Measurements from ENCODE around the gene CFAP100. TPM values are rescaled to one million over a fixed set of nuclear protein-coding genes. Genes with fewer than 3 reads are reported as not detected.
A peak's percentile ranks its signal among the peaks of the same experiment; 100 is the strongest.

CFAP100 gene
- total RNA-seq, 1 experiment from 2014 or later: not detected

DNA sequence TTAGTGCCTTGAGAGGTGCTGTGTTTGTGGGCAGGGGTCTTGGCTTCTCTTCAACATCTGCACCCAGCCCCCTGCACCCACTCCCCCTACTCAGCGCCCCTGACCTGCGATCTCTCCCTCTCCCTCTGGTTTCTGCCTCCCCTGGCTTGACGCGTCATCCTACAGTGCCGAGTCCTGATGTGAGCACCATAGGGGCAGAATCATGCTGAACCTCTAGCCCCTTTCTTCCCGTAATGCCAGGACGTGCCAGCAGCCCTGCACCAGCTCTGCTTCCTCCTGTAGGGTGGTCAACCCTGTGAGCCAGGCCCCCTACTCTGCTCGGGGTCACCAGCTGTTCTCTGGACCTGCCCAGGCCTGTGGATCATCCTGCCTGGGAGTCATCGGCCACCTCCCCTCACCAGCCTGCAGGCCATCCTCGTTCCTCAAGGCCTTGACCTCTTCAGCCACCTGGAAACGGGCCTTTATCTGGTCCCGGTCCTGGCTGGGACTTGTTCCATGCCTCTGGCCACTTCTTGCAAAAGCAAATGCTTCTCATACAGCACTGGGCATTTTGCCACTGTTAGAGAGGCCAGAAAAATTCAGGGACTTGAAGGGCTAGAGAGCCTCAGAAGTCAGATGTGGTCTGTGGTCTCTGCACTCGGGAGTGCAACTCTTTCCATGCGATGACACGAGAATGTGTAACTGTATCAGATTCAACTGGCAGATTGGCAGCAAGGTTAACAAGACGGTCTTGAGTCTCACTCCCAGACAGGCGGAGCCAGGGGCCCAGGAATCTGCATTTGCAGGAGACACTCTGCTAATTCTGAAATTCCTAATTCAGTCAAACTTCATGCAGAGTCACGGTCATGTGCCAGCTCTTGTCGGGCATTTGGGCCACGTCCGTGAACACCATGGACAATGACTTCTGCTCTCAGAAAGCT is 20.8 kb upstream of the CFAP100 start:
- no peak for DNase-seq (ENCODE audit: low read depth)

DNA sequence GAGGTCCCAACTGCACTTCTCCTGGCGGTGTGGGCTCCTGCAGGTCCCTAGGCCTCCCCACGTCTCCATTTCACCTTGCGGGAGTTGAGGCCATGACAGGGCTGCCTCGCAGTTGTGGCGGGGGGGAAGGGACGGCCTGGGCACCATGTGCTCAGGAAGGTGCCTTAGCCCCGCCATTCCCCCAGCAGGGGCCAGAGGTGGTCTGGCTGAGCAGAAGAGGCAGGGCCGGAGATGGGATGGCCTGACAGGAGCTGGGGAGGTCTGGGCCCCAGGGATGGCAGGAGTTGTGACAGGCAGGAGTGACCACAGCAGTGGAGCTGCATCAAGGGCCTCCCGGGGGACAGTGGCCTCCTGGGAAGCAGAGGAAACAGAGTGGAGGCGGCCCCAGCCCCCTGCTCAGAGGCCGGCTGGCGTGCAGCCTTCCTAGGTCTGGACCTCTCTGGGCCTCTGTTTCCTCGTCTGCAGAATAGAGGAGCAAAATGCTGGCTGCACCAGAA is 18.8 kb upstream of the CFAP100 start:
- DNase-seq (ENCODE audit: low read depth): no peak

DNA sequence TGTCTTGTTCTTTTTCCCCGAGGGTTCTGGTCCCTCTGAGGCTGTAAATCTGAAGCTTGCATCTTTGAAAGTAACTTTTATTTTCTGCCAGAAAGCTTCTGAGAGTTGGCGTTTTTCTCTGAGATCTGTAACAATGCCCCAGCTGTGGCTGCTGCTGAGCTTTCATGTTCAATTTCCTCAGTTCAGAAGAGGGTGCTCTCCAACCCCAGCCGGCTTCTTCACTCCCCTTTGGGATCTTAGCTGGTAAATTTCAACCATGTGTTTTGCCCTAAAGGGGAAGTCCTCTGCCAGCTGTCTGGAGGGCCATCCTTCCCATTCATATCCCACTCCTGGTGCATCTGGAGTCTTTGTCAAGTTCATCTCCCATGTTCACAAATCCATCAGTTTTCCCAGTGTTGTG is 18.3 kb upstream of the CFAP100 start:
- DNase-seq (ENCODE audit: low read depth): no peak

DNA sequence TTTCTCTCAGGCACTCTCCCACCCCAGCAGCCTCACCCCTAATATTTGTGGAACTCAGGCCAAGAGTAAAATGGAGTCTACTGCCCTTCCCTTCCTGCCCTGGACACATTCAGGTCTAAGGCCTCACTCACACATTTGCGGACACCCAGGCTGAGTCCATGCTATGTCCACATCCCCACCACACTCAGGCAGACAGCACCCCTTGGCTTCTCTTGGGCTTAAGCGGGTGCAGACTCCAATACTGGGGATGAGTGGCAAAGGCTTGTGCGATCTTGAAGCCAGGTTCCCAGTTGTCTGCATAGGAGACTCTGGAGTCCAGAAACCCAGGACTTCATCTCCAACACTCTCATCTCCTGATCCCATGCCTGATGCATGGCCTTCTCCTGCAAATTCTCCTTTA is 17.5 kb upstream of the CFAP100 start:
- no peak for DNase-seq (ENCODE audit: low read depth)

DNA sequence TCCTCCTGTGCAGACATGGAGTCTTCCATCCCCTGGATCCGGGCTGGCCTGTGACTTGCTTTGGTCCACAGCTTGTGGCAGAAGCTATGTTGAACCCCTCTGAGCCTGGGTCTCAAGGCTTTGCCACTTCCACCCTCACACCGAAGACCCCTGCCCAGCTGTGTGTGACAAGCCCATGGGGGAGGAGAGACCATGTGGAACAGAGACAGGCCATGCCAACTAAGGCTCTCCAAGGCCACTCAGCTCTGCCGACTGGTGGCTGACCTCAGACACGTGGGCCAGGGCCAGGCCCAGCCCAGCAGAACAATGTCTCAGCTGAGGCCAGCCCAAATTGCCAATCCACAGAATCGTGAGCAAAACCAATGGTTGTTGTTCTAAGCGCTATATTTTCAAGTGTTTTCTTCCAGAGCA is 16.4 kb upstream of the CFAP100 start:
- no peak for DNase-seq (ENCODE audit: low read depth)

DNA sequence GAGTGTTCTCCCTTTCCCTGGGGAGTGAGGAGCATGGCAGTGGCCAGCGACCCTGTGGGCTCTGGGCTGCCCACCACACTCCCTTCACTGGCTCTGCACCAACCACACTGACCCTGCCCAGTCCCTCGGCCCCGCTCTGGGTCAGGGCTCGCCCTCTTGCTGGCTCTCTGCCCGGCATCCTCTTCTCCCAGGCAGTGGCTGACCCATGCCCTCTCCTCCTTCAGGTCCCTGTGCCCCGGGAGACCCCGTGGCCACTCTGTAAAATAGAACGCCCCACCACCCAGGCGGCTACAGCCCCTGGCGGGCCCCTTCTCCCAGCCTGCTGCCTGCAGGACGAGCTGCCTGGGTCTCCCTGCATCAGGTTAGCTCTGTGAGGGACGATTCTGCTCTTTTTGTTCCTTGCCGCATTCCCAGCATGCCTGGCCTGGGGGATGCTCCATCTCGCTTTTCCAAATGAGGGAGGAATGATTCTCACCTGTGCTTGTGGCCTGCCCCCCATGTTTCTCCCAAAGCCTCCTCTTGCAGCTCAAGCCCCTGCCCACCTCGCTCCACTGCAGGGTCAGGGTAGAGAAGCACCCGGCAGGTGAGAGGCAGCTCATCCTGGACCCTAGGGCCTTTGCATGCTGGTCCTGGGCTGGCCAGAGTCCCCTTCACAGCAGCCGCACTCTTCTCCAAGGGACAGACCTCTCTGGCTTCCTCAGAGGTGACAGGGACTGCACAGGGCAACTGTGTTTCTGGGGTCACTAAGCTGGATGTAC is 14.5 kb upstream of the CFAP100 start:
- DNase-seq (ENCODE audit: low read depth): no peak

DNA sequence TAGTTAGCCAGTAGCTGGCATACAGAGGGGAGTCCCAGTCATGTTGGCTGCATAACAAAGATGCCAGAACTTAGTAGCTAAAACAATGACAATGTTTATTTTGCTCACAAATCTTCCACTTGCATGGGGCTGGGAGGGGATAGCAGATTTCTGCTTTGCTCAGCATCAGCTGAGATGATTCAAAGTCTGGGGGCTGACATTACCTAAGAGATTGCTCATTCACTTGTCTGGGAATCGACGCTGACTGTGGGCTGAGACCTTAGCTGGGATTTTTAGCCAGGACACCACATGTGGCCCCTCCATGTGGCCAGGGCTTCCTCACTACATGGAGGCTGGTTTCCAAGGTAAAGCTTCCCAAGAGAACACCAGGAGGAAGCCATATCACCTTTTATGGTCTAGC is 12.7 kb upstream of the CFAP100 start:
- DNase-seq (ENCODE audit: low read depth): no peak

DNA sequence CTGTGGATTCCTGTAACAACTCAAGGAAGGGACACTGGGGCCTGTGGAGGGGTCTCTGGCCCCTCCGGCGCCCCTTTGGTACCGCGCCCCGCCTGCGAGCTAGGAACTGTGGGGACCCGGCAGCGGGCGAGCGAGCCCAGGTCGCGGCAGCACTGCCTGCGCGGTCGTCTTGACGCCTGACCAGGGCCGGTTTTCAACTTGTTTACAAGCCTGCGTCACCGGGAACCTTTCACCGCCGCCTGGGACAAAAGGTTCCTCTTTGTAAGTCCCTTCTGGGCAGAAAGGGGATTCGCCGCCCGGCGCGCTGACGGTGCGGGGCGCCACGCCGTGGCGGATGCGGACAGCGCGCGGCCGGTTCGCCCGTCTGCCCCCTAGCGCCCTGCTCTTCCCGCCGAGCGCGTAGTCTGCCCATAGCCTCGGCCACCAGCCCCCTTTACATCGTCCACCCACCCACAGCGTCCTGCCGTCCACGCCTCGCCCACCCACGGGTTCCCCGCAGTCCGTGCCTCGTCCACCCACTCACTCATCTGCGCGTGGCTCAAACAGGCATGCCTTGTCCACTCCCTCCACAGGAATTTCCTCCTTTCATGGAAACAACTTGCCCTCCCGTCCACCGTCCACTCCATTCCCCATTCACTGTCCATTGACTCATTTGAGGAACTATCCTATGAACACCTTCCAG is 5.5 kb upstream of the CFAP100 start:
- peak; percentile 59 for DNase-seq (ENCODE audit: low read depth)

DNA sequence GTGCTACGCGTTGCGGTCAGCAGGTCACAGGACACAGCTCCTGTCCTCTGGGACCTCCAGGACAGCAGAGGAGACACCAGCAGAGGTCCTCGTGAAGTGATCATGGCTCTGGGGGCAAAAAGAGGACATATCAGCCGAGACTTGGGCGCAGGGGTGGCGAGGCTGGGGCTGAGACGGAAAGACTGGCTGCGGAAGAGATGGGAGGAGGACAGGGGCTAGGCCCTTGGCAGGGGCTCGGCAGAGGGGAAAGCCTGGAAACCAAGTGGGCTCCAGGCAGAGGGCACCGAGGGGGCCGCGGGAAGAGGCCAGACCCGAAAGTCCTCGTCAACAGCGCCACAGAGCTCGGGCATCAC is 4.9 kb upstream of the CFAP100 start:
- no peak for DNase-seq (ENCODE audit: low read depth)

DNA sequence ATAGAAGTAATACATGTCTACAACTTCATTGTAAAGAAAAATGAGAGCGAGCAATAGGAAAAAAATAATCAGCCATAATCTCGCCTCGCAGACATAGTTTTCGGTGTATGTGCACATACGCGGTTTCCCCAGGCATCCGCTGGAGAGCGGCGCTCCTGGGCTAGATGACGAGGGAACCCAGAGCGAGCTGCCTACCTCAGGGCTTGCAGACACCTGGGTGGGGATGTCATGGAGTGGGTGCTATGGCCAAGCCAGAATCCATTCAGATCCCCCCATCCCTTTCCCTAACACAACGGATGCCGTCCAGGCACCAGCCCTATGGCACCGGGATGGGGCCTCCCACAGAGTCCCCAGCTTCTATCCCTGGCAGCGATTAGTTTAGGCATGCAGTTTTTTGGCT is 4.5 kb upstream of the CFAP100 start:
- DNase-seq (ENCODE audit: low read depth): no peak

DNA sequence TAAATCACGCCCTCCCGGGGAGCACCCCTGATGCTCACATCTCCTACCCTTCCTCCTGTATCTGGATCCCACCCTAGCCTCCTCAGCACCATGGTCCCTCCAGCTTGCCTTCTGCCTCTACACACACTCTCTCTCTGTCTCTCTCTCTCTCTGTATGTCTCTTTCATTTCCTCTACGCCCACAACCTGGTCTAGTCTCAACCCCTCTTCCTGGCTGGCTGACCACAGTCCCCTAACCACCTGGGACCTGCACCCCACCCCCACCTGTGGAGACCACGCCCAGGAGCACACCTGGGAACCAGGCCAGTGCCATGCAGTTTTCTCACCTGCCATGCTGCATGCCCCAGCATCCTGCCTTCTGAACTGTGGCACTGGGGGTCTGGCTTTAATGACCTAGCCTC is 4.0 kb upstream of the CFAP100 start:
- DNase-seq (ENCODE audit: low read depth): no peak

DNA sequence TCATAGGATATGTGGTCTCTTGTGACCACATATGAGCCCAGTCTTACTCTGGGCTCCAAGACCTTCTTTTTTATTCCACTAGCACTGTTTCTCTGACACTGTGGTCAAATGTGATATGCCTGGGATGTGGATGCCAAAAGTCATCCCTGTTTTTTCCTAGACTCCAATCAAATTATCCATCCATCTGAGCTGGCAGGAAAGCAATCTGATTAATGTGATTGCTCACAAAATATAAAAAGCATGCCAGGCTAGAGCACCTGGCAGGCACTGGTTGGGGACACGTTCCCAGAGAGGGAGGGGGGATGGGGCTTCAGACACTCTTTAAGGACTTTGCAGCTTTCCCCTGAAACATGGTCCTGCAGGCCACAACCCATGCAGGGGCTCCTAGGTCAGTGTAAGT is 3.1 kb upstream of the CFAP100 start:
- DNase-seq (ENCODE audit: low read depth): no peak

DNA sequence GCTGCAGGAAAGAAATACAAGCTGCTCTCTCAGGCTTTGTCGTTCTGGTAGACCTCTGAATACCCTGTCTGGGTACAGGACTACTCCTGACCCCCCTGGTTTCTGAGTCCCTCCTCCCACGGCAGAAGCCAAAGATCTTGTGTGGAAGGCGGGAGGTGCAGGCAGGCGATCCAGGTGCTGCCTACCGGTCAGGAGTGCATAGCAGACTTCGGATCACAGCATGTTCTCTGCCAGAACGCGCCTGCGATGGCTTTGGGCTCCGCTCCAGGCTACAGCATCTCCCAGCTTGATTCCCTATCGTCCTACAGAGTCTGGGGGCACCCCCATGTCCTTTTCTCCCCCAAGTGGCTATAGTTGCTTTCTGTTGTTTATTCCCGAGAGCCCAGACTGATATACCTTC is 2.5 kb upstream of the CFAP100 start:
- DNase-seq (ENCODE audit: low read depth): no peak

DNA sequence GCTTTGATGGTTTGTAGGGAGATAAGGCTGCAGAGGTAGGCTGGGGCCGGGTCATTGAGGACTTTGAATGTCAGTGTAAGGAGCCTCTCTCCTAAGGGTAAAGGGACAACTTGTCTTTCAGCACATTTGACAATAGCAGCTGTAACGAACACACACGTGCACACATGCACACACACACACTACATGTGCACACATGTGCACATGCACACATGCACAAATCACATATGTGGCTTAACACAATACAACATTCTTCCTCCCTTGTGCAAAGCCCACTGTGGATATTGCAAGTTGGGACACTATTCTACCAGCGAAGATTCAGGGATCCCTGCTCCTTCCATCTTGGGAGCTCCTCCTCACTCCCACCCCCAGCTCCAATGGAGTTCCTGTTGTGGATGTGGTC is 1.1 kb upstream of the CFAP100 start:
- no peak for DNase-seq (ENCODE audit: low read depth)

DNA sequence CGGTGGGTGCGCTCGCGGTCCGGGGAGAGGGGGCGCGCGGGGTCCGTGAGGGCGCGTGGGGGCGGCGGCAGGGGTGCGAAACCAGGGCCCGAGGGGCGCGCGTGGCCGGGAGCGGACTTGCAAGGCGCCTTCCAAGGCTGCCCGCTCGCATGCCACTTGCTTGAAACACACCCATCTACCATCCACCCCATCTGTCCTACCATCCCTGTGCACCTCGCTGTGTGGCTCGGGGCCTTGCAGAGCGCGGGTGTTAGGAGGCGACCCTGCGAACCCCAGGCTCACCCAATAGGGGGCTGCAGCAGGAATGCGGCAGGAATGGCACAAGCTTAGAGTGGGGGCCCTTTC is 240 bp downstream of the CFAP100 start:
- no peak for DNase-seq (ENCODE audit: low read depth)

DNA sequence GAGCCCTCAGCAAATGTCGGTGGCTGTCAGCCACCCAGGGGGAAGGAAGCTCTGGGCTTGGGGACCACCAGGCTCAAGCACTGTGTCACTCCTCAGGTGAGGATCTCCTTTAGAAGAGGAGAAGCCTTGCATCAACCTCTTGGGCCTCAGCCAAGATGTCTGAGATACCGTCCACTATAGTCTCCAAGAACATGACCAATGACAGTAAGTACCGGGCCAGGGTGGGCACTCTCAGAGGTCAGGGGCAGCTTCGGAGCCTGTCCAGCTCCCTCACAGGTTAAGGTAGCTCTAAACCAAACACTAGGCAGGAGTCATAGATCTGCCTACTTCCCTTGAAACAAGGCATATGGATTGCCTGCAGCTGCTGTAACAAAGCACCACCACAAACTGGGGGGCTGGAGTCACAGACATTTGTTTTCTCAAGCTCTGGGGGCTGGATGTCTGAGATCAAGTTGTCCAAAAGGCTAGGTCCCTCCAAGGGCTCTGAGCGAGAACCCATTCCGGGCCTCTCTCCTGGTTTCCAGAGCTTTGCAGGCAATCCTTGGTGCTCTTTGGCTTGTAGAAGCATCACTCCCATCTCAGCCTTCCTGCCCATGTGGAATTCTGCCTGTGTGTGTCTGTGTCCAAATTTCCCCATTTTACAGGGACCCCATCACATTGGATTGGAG is 1.3 kb downstream of the CFAP100 start:
- DNase-seq (ENCODE audit: low read depth): no peak

DNA sequence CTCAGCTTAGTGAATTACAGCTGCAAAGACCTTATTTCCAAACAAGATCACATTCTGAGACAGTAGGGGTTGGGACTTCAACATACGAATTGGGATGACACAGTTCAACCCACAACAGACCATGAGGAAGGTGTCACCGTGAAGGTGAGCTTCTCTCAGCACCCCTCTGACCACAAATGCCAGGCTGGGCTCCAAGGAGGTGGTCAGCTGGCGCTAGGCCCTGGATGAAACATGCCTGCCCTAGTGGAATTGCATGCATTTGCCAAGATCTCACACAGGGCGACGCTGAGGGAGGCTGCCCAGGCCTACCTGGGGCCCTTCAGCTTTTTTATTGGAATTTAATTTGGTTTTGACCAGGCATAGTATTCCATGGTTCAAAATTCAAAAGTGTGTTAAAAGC is 1.8 kb downstream of the CFAP100 start:
- no peak for DNase-seq (ENCODE audit: low read depth)

DNA sequence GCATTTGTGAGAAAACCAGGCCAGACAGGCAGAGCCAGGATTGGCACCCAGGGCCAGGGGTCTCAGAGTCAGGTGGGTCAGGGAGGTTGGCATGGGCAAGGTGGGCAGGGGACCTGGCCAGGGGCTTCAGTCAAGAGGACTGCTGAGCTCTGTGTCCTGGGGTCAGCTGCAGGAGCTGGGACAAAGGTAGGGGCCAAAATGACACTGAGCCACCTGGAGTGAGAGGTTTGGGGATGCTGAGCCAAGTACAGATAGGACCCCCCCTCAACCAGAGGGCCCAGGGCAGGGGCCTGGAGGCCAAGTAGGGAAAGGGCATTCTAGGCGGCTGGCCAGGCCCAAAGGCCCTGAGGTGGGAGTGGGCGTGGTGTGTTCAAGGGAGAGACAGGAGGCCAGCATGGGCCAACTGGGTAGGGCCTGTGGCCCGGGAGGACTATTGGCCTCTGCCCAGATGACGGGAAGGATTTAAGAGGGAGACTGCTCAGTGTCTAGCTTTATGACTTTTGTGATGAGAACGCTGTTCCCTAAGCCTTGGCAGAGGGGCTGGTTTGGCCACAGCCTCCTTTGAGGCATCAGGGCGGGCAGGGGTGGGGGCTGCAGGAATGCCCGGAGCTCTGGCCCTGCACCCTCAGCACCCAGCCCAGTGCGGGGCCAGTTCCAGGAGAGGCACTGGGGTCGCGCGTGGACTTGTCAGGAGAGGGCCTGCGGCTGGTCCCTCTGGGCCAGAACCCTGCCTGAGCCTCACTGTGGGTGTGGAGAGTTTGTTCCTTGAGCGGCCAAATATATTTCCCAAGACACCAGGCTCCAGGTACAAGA is 3.1 kb downstream of the CFAP100 start:
- DNase-seq (ENCODE audit: low read depth): no peak

DNA sequence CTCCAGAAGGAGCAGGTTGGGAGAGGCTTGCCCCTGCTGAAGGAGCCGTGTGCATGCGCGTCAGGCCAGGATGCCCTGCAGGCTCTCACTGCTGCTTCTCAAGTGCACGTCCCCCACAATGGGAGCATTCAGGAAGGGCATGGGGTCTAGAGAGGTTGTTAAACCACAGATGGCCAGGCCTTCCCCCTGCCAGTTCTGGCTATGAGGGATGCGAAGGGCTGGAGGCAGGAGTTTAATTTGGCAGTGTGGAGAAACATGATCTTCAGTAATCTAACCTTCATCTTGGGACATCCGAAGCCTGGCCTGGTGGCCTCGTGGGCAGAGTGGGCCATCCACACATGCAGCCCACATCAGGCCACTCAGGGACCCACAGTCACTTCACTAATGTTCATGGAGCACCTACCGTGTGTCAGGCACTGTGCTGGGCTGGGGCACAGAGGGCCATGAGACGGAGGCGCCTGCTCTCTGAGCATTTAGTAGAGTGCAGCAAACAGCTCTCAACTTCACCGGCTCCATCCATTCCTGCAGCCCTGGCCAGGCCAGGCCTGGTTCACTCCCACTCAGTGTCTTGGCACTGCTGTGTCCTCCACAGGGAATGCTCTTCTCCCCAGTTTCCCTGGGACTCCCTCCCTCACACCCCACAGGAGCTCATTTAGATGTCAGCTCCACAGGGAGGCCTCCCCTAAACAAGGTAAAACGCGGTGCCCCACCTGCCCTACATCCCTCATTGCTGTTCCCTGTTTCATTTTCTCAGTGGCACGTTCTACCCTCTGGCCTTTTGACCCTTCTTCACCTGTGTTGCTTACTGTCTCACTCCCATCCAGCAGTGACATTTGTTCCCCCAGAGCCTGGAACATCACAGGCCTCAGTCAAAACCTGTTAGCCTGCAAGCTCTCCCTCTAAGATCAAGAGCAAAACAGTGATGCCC is 4.0 kb downstream of the CFAP100 start:
- DNase-seq (ENCODE audit: low read depth): no peak

DNA sequence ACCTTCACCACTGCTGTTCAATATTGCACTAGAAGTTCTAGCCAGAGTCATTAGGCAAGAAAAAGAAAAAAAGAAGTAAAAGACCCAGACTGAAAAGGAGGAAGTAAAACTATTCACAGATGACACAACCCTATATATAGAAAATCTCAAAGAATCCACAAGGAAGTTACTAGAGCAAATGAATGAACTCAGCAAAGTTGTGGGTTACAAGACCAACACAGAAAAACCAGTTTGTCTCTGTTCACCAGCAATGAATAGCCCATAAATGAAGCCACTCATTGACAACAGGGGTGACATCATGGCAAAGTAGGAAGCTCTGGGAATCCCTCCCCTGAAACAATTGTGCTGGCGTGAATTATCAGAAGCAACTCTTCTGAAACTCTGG is 4.6 kb downstream of the CFAP100 start:
- no peak for DNase-seq (ENCODE audit: low read depth)

Data from LHCN-M2 (cell line).